HG03066 (cell line): Measurements from ENCODE around the gene RAB7B.

ENCODE experiments used
- ATAC-seq: cut with Tn5 transposase; IDR thresholded peaks from one replicate; pipeline ENCODE4 v1.9.1; 2021; ENCODE audit warnings: low read depth; ENCODE audit not compliant: unreplicated experiment

RAB7B gene

GRCh38 chr1:205951746-205952145 lies 51.4 kb downstream of the RAB7B start:
- ATAC-seq = no peak

- no peak for ATAC-seq
These were observed 52.2 kb downstream of the RAB7B start for GRCh38 chr1:205950826-205951549.

GRCh38 chr1:205950280-205950679 lies 52.9 kb downstream of the RAB7B start:
- no peak for ATAC-seq

- no peak for ATAC-seq
These were observed 53.4 kb downstream of the RAB7B start for GRCh38 chr1:205949753-205950152.

GRCh38 chr1:205948886-205949285 lies 54.3 kb downstream of the RAB7B start:
- ATAC-seq = no peak

DNA sequence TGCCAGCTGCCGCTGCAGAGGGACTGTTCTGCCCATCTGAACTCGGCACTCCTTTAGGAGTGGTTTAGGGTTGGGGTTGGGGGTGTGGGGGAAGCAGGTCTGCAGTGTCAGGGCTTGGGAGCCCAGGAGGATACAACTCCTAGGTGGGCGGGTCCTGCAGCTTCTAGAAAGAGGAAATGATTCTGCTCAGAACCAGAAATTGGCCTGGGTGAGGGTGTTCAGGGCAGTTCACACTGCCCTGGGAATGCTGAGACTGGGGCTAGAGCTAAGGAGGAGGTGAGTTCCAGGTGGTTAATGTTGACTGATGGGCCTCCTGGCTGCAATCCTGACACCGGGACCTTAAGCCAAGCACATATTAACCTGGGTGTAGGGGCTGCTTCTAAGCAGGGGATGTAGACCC lies 55.2 kb downstream of the RAB7B start:
- ATAC-seq = no peak

GRCh38 chr1:205947024-205947423 lies 56.2 kb downstream of the RAB7B start:
- no peak for ATAC-seq

GRCh38 chr1:205945069-205945468 lies 58.1 kb downstream of the RAB7B start:
- no peak for ATAC-seq

DNA sequence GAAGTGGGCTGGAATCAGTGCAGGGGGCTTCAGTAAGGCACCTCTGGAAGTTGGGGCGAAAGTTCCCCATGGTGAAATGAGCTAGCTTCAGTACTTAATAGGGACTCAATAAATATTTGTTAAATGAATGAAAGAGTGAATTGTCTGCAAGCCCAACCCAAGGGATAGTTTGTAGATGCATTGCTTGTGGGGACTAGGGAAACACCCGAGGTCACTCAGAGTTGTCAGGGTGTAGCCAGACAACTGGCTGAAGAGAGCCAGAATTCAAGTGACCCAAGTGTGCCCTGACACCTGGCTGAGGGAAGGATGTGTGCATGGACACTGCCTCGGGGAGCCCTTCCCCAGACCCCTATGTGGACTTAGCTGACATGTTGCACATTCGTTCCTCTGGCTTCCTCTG lies 58.7 kb downstream of the RAB7B start:
- no peak for ATAC-seq

DNA sequence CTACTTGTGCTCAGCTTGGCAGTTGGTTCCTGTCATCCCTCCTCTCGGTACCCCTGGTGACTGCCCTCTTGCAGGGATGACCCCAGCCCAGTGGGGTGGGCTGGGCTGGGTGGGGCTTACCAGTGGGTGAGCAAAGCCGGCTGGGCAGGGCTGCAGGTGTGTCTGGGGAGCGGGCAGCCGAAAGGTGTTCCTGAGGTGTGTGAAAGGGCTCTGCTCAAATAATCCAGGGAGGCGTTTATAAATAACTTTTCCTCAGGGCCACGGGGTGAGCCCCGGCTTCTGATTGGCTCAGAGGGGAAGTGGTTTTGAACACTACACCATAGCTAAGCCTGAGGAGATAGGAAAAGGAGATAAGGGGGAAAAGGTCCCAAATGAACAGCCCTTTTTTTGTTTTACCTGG lies 60.0 kb downstream of the RAB7B start, which contains the start of gene SLC26A9:
SLC26A9 (minus strand) TSS at position 212 of the 400 bp plus-strand sequence. CDS start 7,636 bp downstream, outside the sequence.
- no peak for ATAC-seq

DNA sequence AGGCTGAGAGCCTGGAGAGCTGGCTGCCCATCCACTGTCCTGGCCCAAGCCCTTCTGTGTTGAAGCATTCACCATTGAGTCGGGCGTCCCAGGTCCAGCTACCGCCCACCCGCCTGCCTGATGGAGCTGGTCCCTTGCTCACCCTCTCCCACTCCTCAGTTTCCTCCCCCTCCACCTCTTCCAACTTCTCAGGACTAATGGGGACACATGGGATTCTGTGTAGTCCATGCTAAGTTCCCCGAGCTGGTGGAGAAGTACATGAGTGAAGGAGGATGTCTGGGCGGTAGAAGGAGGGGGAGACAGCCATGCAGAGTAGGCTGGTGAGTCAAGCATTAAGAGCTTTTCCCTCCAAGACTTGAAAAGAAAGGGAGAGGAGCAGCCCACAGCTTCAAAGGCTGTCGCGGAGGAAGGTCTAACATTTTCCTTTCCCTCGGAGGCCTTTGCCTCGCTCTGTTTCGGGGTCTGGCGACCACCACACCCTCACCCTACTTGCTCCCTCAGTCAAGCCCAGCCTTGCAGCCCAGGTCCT lies 60.5 kb downstream of the RAB7B start:
- no peak for ATAC-seq

GRCh38 chr1:205940710-205941109 lies 62.5 kb downstream of the RAB7B start:
- no peak for ATAC-seq

DNA sequence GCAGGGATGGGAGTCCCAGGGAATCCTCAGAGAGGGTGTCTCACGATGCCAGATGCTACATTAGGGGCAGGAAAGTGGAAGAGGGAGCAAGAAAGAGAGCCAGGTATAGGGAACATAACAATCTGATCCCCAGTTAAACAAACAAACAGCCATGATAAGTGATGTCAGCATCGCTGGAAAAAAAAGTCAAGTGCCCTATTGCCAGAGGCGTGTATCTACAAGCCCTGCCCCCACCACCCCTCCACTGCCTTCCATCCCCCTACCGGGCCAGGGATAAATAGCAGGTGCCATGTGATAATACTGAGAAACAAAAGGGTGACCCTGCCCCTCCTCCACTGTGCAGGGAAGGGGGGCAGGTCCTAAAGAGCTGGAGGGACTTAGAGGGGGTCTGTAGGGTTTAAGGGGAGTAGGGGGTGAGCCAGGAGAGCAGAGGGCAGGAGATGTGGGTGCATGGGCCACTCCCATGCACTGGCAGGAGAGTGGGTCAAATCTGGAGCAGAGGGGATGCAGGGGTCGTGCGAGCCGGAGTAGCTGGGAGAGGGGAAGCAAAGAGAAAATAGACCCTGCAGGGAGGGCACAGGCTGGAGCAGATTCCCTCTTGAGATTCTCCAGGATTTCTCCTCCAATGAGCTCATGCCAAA lies 63.4 kb downstream of the RAB7B start:
- ATAC-seq = no peak

- no peak for ATAC-seq
These were observed 64.5 kb downstream of the RAB7B start for GRCh38 chr1:205938682-205939081.

GRCh38 chr1:205936846-205937586 lies 66.2 kb downstream of the RAB7B start:
- ATAC-seq = no peak

DNA sequence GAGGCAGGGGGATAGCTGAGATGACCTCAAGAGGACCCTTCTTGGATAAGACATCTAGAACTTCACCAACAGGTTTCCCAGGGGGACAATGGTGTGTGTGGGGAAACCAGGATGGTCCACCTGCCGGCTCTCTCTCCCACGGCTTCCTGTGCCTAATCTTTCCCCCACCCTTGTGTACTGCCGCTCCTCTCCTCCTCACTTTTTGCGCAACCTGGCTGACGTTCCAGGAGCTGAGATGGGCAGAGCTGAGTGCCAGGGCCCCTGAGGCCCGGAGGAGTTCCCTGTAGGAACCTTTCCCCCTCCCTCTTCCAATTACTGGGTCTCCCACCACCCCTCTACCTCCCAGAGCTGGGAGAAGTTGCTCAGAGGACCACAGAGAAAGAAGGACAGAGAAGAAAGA lies 66.9 kb downstream of the RAB7B start:
- ATAC-seq = no peak

DNA sequence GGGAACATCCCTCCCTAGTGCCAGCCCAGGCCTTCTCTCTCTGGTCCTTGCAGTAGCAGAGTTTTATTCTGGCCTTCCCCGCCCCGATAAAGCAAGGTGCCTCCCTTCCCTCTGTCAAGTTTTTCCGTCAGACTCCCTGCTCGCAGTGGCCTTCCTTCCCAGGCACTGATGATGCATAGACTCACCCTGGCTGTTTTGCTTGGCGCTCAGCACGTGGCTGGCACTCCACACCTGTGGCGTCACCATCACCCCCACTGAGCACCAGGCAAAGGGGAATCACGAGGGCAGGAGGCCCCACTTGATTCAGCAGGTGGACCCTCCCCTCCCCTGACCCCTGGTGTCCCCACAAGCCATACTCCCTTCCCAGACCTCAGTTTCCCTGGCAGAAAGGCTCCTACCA lies 67.3 kb downstream of the RAB7B start:
- no peak for ATAC-seq

- no peak for ATAC-seq
These were observed 68.4 kb downstream of the RAB7B start for GRCh38 chr1:205934788-205935187.

DNA sequence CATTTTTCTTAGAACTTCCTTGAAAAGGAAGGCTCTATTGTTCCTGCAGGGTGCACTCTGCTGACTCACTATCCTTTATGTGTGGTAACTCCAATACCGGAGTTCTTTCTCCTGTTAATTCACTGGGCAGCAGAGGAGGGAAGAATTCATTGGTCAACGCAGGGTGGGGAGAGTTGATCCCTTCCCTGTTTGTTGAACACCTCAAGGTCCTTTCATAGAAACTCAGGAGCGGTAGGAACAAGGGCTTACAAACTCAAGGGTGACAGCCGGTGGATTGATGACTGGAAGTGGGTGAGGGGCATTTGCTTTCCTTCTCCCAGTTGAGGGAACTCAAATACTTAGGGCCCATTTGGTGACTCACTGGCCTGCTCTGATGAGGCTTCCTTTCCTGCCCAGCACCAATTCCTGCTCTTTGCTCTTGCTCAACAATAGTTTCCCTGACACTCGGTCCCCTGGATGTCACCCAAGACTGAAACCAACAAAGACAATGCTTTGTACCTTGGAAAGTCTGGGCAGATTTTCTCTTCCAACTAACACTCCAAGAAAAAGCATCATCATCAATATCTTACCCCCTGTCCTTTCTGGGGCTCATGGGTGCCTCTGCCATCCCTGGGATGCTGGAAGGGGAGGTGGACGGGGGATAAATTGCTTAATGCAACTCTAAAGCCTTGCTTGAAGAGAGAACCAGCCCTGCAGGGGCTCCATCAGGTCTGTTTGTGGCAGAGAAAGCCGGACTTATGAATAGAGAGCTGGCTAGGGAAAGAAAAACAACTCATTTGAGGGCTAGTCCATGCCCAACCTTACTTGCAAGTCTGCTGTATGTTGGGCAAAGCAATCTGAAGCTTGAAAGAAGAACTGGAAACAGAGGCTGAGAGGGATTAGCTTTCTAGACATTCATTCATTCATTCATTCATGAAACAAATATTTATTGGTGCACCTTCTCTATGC lies 69.2 kb downstream of the RAB7B start:
- no peak for ATAC-seq

- no peak for ATAC-seq
These were observed 70.4 kb downstream of the RAB7B start for GRCh38 chr1:205932776-205933175.
